OCI-M2 (cell line): ENCODE data around the gene ATXN1.

Experiments used
- DNase-seq: peaks from one replicate; lab custom pipeline; 2025; ENCODE audit not compliant: unreplicated experiment; lab: John Stamatoyannopoulos, UW

Gene ATXN1

DNA sequence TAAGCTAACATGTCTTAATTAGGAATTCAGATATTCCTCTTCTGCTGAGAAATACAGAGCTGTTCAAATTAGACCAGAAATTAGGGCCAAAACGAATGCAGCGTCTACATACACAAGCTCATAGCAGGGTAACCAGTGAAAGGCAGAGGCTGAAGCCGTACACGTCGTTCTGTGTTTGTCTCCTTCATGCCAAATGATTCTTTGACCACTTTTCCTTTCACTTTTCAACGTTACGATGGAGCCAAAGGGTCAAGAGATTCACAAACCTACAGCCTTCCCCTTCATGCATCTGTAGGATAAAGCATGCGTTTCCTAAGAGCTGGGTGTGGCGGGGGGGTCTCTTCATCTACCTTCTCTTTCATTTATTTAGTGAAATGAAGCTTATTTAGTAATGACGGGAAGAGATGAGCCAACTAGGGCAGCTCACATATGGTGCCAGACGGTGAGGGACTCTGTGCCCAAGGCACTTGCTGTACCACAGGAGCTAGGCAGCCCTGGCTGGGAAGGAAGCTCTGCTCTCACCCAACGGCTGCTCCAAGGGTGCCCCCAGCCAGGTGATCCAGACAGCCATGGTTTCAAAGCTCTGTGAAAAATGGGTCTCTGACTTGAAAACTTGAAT lies 178.0 kb downstream of the ATXN1 start:
- no peak for DNase-seq

DNA sequence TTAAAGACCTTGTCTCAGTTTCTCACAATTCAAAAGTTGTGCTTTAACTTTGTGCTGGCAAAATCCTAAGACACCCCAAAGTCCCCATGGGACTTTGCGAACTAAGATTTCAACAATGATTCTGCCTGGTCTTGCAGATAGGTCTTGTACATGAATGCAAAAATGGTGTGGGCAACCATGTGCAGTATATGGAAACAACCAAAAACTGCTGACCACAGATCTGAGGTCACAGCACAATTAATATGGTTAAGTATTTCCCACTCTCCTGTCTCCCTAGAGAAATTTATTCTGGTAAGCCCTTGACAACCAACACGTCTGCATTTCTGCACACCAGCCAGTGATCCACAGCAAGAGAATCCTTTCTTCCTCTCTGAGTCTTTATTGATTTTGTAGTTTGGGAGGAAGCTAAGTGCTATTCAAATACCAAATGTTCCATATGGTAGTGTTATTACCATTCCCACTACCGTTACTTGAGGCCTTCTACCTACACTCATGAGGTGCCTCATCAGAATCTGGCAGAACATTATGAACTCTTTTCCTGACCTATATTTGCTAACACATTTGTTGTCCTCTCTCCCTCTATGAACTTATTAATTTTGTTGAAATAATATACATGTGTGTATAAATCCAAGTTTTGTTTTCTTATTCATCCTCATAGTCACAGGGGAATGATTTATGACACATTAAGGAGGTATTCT lies 178.7 kb downstream of the ATXN1 start:
- DNase-seq = no peak

DNA sequence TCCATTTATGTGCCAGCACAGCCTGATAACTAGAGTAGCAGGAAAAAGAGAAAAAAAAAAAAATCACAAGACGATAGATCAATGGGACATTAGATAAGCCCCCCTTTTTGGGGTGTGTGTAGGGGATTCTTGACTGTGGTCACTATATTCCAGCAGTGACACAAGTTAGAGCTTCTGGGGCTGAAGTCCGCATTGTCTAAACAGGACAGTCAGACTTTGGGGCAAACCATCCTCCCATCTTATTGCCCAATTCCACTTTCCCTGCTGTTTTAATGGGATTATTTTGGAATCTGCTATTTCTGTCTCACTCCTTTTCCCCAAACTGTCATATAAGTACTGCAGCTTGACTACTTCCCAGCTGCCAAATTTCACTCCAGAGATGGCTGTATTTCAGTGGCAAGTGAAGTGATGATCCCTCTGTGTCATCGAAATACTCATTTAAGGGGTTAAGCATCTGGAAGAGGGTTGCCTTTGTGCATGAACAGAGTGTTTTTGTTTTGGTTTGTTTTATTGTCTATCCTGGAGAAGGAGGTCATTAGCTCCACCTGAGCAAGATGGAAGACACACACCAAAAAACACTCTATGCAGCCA lies 182.5 kb downstream of the ATXN1 start:
- DNase-seq = no peak

DNA sequence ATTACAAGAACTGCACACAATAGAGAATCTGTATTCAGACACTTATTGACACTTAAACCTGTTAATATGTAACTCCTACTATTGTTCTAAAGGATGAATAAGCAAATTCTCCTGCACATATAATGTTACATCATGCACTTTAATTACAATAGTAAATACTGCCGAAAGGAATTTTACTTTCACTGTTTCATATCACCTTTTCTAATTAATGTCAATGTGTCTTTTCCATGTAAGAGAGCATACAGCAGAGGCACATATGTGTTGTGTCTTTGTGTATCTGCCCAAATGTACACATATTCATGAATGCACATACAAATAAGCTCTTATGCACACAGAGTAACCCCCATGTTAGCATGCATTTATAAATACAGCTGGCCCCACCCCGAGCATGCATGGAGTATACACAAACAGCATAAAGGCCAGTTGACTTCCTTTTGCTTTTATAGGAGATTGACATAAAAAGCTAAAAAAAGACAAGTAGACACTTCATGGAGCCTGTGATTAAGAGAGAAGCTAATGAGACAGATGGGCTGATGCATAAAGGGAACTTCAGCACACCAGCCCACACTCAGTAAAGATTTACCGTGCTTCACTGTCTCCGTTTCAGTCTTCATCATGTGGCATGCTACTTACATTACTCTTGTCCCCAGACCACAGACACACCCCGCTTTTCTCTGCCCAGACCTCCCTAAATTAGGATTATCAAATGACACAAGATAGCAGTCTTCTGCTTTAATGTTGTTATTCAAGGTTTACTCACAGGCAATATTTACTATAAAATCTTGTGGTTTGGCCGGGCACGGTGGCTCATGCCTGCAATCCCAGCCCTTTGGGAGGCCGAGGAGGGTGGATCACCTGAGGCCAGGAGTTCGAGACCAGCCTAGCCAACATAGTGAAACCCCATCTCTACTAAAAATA lies 184.6 kb downstream of the ATXN1 start:
- DNase-seq = no peak

DNA sequence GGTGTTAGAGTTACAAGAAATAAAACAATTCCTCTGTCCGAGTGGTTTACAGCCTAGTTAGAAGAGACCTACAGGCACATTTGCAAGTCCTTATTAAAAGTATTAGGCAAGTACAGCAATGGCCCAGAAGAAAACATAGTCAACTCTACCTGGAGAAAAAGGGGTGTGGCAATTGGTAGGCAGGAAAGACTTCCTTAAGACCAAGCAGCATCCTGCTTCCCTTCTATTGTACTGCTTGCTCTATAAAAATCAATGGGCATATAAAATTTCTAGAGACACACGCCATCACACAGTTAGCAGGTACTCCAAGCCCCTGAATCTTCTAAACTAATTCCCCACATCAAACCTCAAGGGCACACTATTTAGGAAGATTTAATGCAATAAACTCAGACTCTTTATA lies 185.6 kb downstream of the ATXN1 start:
- no peak for DNase-seq

- DNase-seq = no peak
Observed at GRCh38 chr6:16572943-16573342, 188.3 kb downstream of the ATXN1 start.

DNA sequence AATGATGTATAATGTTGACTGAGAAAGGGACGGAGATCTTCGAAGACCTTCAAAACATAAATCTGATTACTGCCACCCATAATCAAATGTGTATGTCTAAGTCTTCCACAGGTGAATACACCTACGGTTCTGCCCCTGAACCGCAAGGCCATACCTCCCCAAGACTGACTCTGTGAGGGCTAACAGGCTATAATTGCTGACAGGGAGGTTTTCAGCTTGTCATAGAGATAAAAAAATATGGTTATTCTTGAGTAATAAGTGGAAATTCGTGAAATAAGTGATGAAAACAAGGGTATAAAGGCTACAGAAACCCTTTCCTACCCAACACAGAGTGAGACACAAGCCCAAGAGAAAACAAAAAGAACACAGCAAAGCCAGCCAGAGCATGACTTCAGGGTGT lies 188.9 kb downstream of the ATXN1 start:
- no peak for DNase-seq

- DNase-seq = no peak
Observed at GRCh38 chr6:16570946-16571345, 190.3 kb downstream of the ATXN1 start.

DNA sequence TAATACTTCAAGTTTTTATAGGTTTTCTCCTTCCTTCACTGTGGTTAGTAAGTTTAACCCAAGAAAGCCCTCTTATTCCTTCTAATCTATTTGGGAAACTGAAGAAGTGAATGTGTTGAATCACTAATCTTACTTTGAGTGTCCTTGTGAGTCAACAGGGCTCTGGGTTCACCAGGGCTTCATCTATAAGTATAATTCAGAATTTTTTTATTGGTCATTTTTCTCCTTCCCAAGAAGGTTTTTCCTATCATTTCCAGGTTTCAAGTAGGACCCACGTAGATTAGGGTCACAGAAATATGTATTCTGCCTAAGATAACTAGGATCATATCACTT lies 191.1 kb downstream of the ATXN1 start:
- no peak for DNase-seq

DNA sequence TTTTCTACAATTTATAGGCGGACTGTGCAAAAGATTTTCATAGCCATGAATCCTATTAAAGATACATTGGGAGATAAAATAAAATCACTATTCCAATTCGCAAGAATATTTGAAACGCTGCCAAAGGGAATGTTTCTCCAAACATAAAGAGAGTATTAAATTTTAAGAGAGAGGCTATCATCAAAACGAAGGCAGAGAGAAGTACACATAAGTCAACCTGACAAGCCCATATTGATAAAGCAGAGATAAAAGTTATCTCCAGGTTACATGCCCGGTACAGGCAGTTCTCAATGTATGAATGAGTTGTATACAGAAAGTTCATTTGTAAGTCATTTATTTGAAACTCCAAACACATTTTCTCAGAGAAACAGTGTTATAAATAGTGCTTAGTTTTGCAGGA lies 193.1 kb downstream of the ATXN1 start:
- no peak for DNase-seq

- no peak for DNase-seq
Observed at GRCh38 chr6:16567071-16567470, 194.2 kb downstream of the ATXN1 start.

- no peak for DNase-seq
Observed at GRCh38 chr6:16564436-16564835, 196.8 kb downstream of the ATXN1 start.

- DNase-seq = no peak
Observed at GRCh38 chr6:16563628-16564240, 197.5 kb downstream of the ATXN1 start.

- no peak for DNase-seq
Observed at GRCh38 chr6:16562498-16562897, 198.8 kb downstream of the ATXN1 start.

GRCh38 chr6:16559071-16559470 lies 202.2 kb downstream of the ATXN1 start:
- DNase-seq = no peak

GRCh38 chr6:16555550-16555949 lies 205.7 kb downstream of the ATXN1 start:
- no peak for DNase-seq

- DNase-seq = no peak
Observed at GRCh38 chr6:16553531-16553930, 207.7 kb downstream of the ATXN1 start.

DNA sequence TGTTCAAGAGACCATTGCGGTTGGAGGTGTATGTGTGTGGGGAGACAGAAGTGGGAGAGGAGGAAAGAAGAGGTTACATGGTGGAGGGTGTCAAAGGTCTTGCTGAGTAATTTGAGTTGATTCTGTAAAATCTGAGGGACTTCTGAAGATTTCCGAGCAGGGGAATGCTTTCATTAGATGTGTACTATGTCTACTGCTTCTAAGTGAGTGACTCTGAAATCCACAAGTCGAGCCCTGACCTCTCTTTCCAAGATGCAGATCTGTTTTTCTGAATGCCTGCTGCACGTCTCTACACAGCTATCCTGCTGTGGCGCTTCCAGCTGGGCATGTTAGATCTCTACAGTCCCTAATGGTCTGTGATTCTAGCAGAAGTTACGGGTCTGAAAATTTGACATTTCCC lies 209.8 kb downstream of the ATXN1 start:
- no peak for DNase-seq

DNA sequence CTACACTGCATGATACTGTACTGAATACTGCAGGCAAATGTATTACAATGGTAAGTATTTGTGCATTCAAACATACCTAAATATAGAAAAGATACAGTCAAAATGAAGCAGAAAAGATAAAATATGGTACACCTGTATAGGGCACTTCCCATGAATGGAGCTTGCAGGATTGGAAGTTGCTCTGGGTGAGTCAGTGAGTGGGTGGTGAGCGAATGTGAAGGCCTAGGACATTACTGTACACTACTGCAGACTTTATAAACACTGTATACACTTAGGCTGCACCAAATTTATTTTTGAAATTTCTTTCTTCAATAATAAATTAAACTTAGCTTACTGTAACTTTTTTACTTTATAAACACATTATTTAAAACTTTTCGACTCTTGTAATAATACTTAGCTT lies 213.1 kb downstream of the ATXN1 start:
- no peak for DNase-seq

GRCh38 chr6:16547587-16547986 lies 213.7 kb downstream of the ATXN1 start:
- DNase-seq = no peak

- no peak for DNase-seq
Observed at GRCh38 chr6:16546861-16547260, 214.4 kb downstream of the ATXN1 start.
